ENCODE results near the gene CLCN7.

DNA sequence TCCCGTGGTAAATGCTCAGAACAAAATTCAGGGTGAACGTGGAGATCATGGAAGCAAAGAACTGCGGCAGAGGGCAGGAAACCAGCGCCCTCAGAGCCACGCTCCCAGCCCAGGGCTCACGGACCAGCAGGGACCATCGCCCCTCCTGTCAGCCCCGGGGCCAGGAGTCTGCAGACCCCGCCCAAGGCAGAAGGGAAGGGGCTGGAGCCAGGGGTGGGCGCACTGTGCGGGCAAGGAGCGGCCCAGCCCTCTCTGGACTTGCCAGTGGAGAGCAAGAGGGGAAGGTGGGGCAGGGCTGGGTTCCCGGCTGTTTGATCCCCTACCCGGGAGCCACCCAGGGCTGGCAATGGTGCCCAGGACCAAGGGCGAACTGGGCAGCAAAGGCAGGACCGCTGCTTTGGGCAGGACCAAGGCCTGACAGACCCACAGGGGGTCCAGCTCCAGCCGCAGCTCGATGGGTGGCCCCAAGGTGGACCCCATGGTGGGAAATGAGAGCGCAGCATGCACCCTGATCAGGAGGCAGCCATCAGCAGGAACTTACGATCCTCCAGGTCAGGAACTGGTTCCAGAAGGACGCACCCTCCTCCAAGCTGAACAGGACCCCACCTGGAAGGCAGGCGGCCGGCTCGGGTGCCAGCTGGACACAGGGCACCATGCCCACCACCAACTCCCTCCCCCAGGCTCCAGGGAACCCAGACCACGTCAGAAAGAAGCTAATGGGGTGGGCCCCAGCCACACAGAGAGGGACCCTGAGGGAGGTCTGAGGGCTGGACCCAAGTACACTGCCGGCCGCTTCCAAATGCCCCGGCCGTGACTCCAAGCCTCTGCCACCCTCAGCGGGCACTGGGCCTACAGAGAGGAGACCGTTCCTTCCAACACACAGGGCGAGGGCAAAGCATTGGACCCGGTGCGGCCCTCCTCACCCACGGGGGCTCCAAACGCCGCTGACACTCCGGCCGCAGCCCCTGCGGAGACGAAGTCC is 19.3 kb downstream of the CLCN7 start:
- TF ChIP-seq RFX5 (IDR thresholded peaks at IDR 0.05; ENCODE audit: low read length) (no peak), POLR2AphosphoS5 (IDR thresholded peaks at IDR 0.05; ENCODE audit: low read depth, low read length) (no peak), FOSL2 (IDR thresholded peaks at IDR 0.05; ENCODE audit: borderline replicate concordance, low read depth) (no peak)
- TF ChIP-seq, protein P1, sequence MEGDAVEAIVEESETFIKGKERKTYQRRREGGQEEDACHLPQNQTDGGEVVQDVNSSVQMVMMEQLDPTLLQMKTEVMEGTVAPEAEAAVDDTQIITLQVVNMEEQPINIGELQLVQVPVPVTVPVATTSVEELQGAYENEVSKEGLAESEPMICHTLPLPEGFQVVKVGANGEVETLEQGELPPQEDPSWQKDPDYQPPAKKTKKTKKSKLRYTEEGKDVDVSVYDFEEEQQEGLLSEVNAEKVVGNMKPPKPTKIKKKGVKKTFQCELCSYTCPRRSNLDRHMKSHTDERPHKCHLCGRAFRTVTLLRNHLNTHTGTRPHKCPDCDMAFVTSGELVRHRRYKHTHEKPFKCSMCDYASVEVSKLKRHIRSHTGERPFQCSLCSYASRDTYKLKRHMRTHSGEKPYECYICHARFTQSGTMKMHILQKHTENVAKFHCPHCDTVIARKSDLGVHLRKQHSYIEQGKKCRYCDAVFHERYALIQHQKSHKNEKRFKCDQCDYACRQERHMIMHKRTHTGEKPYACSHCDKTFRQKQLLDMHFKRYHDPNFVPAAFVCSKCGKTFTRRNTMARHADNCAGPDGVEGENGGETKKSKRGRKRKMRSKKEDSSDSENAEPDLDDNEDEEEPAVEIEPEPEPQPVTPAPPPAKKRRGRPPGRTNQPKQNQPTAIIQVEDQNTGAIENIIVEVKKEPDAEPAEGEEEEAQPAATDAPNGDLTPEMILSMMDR (IDR thresholded peaks at IDR 0.05): no peak

All from SK-N-SH (cell line).